ENCODE measurements around the gene OPCML. TPM values are rescaled to one million over a fixed set of nuclear protein-coding genes. Genes with fewer than 3 reads are reported as not detected.

OPCML gene
- total RNA-seq, 1 donor from 2014 or later: 4.6 TPM

DNA sequence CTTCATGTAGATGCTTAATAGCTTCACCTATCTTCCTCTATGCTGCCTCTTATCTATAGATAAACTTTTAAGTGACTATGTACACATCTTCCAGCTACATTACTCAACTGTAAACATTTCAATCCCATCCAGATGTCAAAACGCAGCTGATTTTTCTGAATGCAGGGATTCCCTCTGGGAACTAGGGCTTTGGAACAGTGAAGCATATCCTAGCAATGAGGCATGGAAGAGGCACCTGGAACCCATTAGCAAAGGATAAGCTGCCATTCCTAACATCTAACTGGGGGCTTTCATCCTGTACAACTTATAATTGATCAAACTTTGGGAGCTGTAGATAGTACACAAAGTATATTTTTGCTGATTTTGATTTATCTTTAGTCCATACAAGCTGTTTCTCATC lies 40.8 kb upstream of the OPCML start:
- Mint-ChIP-seq H3K4me3 (no peak overlapping the region), H3K27ac (no peak overlapping the region), H3K36me3 (no peaks in the 10 kb centered on the region), H3K4me1 (ENCODE audit: unreplicated experiment) (no peaks in the 10 kb centered on the region), H3K9me3 (peaks cover 5% of the 10 kb centered on the region), H3K27me3 (peaks cover 12% of the 10 kb centered on the region)
- TF ChIP-seq, protein P1, sequence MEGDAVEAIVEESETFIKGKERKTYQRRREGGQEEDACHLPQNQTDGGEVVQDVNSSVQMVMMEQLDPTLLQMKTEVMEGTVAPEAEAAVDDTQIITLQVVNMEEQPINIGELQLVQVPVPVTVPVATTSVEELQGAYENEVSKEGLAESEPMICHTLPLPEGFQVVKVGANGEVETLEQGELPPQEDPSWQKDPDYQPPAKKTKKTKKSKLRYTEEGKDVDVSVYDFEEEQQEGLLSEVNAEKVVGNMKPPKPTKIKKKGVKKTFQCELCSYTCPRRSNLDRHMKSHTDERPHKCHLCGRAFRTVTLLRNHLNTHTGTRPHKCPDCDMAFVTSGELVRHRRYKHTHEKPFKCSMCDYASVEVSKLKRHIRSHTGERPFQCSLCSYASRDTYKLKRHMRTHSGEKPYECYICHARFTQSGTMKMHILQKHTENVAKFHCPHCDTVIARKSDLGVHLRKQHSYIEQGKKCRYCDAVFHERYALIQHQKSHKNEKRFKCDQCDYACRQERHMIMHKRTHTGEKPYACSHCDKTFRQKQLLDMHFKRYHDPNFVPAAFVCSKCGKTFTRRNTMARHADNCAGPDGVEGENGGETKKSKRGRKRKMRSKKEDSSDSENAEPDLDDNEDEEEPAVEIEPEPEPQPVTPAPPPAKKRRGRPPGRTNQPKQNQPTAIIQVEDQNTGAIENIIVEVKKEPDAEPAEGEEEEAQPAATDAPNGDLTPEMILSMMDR (conservative IDR thresholded peaks at IDR 0.05): no peak
- no peak for DNase-seq (ENCODE audit: extremely low spot score, unreplicated experiment)

DNA sequence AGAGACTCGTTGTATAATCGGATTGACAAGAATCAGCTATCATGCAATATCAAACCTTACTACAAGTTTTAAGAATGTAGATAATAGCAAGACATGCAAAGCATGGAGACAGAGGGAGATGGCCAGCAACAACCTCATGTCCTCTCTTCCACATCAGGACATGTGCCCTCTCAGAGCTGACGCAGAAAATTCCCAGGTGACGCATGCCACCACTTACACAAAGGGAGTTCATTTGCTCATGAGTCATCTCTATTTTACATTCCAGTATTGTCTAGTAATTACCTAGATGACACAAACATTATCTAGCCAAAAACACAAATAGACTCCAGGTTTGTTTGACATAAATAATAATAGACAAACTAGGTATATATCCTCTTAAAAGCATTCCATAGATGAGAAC lies 38.1 kb upstream of the OPCML start:
- no peaks in the 10 kb centered on the region for H3K9me3 Mint-ChIP-seq
- H3K27me3 Mint-ChIP-seq: peaks cover 22% of the 10 kb centered on the region
- H3K27ac Mint-ChIP-seq: no peak overlapping the region
- TF ChIP-seq, protein P1 (conservative IDR thresholded peaks at IDR 0.05): no peak
- no peaks in the 10 kb centered on the region for H3K36me3 Mint-ChIP-seq
- H3K4me1 Mint-ChIP-seq (ENCODE audit: unreplicated experiment): no peaks in the 10 kb centered on the region
- no peak for DNase-seq (ENCODE audit: extremely low spot score, unreplicated experiment)
- H3K4me3 Mint-ChIP-seq: no peak overlapping the region

DNA sequence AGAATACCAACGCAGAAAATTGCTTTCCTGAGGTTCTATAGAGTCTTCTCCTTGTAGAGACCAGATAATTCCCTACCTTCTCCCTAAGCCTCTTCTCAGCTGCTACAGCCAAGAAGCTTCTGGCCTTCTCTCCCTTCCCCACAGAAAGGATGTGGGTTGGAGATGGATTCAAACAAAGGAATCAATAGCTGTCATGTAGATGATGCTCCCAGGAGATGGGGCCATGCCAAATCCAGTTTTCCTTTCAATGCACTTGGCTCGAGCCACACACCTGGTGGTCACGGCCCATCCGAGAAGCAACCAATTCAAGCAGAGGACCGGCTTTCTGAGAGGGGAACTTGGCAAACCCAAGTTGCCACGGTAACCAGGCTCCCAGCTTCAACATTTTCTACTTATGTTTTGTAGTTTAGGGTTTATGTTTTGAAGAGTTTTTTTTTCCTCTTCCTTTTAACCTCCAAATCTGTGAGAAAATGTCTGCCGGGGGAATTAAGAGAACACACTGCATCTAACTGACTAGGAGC lies 31.3 kb upstream of the OPCML start:
- DNase-seq (ENCODE audit: extremely low spot score, unreplicated experiment): no peak
- Mint-ChIP-seq H3K36me3 (no peaks in the 10 kb centered on the region), H3K4me3 (no peak overlapping the region), H3K9me3 (no peaks in the 10 kb centered on the region), H3K27ac (no peak overlapping the region), H3K27me3 (peaks cover 25% of the 10 kb centered on the region), H3K4me1 (ENCODE audit: unreplicated experiment) (peaks cover 4% of the 10 kb centered on the region)
- TF ChIP-seq, protein P1 (conservative IDR thresholded peaks at IDR 0.05): no peak

DNA sequence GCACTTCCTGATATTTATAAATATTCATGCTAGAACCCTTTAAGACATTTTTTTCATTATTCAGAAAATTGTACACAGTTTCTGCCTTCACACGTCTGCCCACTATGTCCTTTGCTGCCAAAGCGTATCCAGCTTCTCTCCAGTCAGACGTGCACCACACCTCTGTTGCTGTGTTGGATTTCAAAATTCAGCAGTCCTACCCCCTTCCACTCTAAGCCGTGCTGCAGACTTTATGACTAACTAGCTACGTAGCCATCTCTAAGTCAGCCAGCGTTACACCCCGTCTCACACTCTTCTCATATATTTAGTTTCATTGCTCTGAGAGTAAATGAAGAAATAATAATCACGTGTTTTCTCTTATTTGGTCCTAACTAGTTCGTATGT lies 28.2 kb upstream of the OPCML start:
- peaks cover 15% of the 10 kb centered on the region for H3K27me3 Mint-ChIP-seq
- no peak overlapping the region for H3K4me3 Mint-ChIP-seq
- H3K9me3 Mint-ChIP-seq: no peaks in the 10 kb centered on the region
- TF ChIP-seq, protein P1 (conservative IDR thresholded peaks at IDR 0.05): no peak
- H3K27ac Mint-ChIP-seq: no peak overlapping the region
- DNase-seq (ENCODE audit: extremely low spot score, unreplicated experiment): no peak
- no peaks in the 10 kb centered on the region for H3K36me3 Mint-ChIP-seq
- peaks cover 4% of the 10 kb centered on the region for H3K4me1 Mint-ChIP-seq (ENCODE audit: unreplicated experiment)

DNA sequence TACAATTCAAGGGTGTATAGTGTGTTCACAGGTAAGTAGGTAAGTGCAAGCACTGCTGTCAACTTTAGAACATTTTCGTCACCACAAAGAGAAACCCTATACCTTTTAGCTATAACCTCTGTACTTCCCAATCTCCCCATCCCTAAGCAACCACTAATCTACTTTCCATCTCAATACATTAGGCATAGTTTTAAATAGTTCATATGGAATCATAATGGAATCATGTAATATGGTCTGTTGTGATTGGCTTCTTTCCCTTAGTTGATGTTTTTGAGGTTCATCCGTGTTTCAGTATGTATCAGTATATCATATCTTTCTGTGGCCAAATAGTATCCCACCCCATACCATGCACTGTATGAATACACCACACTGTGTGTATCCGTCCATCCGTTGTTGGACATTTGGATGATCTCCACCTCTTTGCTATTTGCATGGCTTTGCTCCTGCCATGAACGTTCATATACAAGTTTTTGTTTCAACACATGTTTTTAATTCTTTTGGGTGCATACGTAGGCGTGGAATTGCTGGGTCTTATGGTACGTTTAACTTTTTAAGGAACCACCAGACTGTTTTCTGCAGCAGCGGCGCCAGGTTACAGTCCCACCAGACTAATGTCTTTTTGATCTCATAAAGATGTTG lies 27.7 kb upstream of the OPCML start:
- TF ChIP-seq, protein P1 (conservative IDR thresholded peaks at IDR 0.05): no peak
- no peaks in the 10 kb centered on the region for H3K36me3 Mint-ChIP-seq
- H3K4me1 Mint-ChIP-seq (ENCODE audit: unreplicated experiment): peaks cover 4% of the 10 kb centered on the region
- no peak overlapping the region for H3K27ac Mint-ChIP-seq
- peaks cover 15% of the 10 kb centered on the region for H3K27me3 Mint-ChIP-seq
- H3K4me3 Mint-ChIP-seq: no peak overlapping the region
- H3K9me3 Mint-ChIP-seq: no peaks in the 10 kb centered on the region
- no peak for DNase-seq (ENCODE audit: extremely low spot score, unreplicated experiment)

Measured in type B pancreatic cell (in vitro differentiated cells).